Measurements from ENCODE around the gene ADCY10.
"Not testable (repeated sequence)": the region's sequence is repeated elsewhere in the genome, so short reads cannot be mapped to it uniquely, and the experiment has no call there.

The ADCY10 gene

GRCh38 chr1:167856711-167857418 lies 57.1 kb downstream of the ADCY10 start:
- DNase-seq = no peak

GRCh38 chr1:167854184-167854583 lies 59.8 kb downstream of the ADCY10 start:
- DNase-seq = no peak

- no peak for DNase-seq
Observed at GRCh38 chr1:167849666-167850065, 64.3 kb downstream of the ADCY10 start.

GRCh38 chr1:167842872-167843271 lies 71.1 kb downstream of the ADCY10 start:
- DNase-seq = no peak

GRCh38 chr1:167841530-167841929 lies 72.4 kb downstream of the ADCY10 start:
- no peak for DNase-seq

- no peak for DNase-seq
Observed at GRCh38 chr1:167839009-167839408, 74.9 kb downstream of the ADCY10 start.

- no peak for DNase-seq
Observed at GRCh38 chr1:167837326-167837725, 76.6 kb downstream of the ADCY10 start.

GRCh38 chr1:167836197-167836596 lies 77.7 kb downstream of the ADCY10 start:
- DNase-seq = no peak

GRCh38 chr1:167833904-167834303 lies 80.0 kb downstream of the ADCY10 start:
- no peak for DNase-seq

- no peak for DNase-seq
Observed at GRCh38 chr1:167832693-167833092, 81.2 kb downstream of the ADCY10 start.

- DNase-seq = not testable (repeated sequence)
Observed at GRCh38 chr1:167830668-167831067, 83.3 kb downstream of the ADCY10 start.

GRCh38 chr1:167829868-167830267 lies 84.1 kb downstream of the ADCY10 start:
- DNase-seq = no peak

GRCh38 chr1:167826127-167826526 lies 87.8 kb downstream of the ADCY10 start:
- no peak for DNase-seq

GRCh38 chr1:167825419-167826079 lies 88.4 kb downstream of the ADCY10 start:
- DNase-seq = no peak

- DNase-seq = no peak
Observed at GRCh38 chr1:167824163-167824794, 89.7 kb downstream of the ADCY10 start.

GRCh38 chr1:167821969-167822685 lies 91.8 kb downstream of the ADCY10 start:
- DNase-seq = peak; percentile 20

- no peak for DNase-seq
Observed at GRCh38 chr1:167821356-167821685, 92.6 kb downstream of the ADCY10 start.

- DNase-seq = no peak
Observed at GRCh38 chr1:167820684-167821355, 93.1 kb downstream of the ADCY10 start.

GRCh38 chr1:167819849-167820683 lies 93.9 kb downstream of the ADCY10 start:
- DNase-seq = no peak

GRCh38 chr1:167815650-167816049 lies 98.3 kb downstream of the ADCY10 start:
- no peak for DNase-seq

GRCh38 chr1:167812972-167813371 lies 101.0 kb downstream of the ADCY10 start:
- no peak for DNase-seq

- DNase-seq = no peak
Observed at GRCh38 chr1:167808690-167809089, 105.2 kb downstream of the ADCY10 start.

Measured in DMS79 treated with DMSO at 0.1 percent for 48 hours (cell line).